ENCODE measurements around the gene GCLC.
"Not testable (repeated sequence)": the region's sequence is repeated elsewhere in the genome, so short reads cannot be mapped to it uniquely, and the experiment has no call there.

Gene GCLC

DNA sequence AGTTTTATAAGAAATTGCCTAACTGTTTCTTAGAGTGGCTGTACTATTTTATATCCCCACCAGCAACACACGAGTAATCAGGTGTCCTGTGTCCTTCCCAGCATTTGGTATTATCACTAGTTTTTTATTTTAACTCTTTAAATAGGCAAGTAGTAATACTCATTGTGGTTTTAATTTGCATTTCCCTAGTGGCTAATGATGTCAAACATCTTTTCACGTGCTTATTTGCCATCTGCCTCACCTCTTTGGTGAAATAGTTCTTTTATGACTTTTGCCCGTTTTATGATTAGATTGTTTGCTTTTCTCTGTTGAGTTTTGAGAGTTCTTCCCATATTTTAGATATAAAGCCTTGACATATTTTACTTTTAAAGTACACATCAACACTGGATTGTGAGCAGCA lies 57.8 kb downstream of the GCLC start:
- no peak for DNase-seq

- no peak for DNase-seq
Observed at GRCh38 chr6:53486679-53487078, 58.2 kb downstream of the GCLC start.

- no peak for DNase-seq
Observed at GRCh38 chr6:53484476-53485280, 60.2 kb downstream of the GCLC start.

- DNase-seq, result no peak
Observed at GRCh38 chr6:53483423-53484353, 61.2 kb downstream of the GCLC start.

GRCh38 chr6:53481323-53481722 lies 63.6 kb downstream of the GCLC start:
- DNase-seq, result no peak

GRCh38 chr6:53480774-53481173 lies 64.1 kb downstream of the GCLC start:
- not testable (repeated sequence) for DNase-seq

- no peak for DNase-seq
Observed at GRCh38 chr6:53479871-53480270, 65.0 kb downstream of the GCLC start.

DNA sequence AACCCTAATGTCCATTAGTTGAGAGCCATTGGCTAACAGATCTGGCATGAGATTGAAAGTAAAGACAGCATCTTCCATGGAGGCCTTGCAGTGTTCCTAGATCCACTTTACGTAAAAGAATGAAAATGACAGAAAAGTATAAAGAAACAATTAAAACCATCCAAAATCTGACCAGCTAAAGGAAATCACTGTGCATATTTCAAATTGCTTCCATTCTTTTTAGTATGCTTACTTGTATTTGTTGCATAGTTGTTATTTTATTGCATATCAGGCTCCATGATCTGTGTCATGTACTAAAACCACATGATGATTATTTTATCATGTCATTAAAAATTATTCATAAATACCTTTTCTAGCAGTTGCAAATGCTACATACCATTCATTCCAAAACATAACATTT lies 67.9 kb downstream of the GCLC start:
- DNase-seq, result no peak

GRCh38 chr6:53474010-53474409 lies 70.9 kb downstream of the GCLC start:
- DNase-seq, result no peak

DNA sequence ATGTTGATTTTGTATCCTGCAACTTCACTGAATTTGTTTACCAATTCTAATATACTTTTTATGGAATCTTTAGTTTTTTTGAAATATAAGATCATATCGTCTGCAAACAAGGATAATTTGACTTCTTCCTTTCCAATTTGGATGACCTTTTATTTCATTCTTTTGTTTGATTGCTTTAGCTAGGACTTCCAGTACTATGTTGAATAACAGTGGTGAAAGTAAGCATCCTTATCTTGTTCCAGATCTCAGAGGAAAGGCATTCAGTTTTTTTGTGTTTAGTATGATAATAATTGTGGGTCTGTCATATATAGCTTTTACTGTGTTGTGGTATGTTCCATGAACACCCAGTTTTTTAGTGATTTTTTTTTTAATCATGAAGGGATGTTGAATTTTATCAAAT lies 75.7 kb downstream of the GCLC start:
- DNase-seq, result no peak

DNA sequence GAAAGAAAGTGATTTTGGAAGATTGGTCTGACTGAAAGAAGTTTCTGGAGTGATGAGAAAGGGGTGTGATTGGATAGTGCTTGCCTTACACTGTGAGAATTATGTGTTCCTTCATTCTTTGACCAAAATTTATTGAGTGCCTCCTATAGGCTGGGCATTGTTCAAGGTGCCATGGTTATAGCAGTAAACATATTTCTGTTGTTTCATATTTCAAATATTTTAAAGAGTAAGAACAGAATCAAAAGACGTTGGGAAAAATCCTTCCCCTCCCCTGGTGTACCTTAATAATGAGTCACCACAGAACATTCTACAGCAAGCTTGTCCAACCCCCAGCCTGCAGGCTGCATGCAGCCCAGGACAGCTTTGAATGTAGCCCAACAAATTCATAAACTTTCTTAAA lies 78.6 kb downstream of the GCLC start:
- DNase-seq, result no peak

DNA sequence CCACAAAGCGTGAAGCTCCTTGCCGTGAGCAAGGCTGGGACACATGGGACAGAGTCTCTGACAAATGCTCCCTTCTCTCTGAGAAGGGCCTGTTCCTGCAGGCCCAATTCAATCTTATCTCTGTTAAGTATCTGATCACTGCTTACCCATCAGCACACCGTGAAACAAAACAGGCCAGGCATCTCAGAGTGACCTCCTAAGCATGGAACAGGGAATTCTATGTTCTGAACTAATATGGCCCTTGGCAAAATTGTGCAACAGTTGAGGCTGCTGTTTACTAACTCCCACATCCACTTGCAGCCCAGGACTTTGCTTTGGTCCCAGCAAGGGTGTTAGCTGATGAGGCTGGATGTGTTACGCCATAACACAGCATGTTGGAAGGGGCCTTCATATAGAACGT lies 79.2 kb downstream of the GCLC start:
- no peak for DNase-seq

DNA sequence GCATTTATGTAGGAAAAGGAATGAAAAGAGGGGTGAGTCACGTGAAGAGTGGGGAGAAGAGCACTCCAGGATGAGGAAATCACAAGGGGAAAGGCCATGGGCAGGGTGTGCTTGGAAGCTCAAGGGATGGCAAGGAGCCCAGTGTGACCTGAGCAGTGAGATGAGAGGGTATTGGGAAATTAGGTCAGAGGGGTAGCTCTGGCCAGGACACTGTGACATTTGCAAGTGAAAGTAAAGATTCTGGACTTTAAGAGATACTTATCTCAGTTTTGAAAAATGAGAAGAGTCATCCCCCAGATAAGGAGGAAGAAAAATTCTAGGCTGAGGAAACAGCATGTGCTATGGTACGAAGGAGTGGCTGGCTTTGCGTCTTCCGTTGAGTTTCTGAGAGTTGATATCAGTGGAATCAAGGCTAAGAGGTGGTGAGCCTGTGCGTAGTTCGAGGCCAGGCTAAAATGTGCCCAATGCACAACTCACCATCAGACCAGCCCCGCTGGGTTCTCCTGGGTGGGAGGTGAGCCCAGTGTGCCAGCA lies 79.9 kb downstream of the GCLC start:
- DNase-seq, result no peak

GRCh38 chr6:53464483-53464882 lies 80.4 kb downstream of the GCLC start:
- no peak for DNase-seq

DNA sequence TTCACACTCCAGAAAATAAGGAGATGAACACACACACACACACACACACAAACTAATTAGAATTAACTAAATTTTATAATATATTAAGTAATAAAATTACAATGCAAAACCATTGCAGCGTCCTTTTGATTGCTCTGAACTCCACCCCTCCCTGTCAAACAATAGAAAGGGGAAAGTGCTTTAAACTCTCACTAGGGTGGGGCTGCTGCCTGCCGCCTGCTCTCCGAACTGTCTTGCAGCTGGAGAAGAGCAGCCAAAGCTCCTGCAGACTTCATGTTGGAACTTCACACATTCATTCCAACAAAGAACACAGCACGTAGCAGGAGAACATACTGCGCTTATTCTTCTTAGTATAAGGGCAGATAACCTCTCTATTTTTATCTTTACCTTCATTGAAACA lies 83.2 kb downstream of the GCLC start:
- DNase-seq, result no peak

GRCh38 chr6:53461041-53461656 lies 83.8 kb downstream of the GCLC start:
- DNase-seq, result no peak

DNA sequence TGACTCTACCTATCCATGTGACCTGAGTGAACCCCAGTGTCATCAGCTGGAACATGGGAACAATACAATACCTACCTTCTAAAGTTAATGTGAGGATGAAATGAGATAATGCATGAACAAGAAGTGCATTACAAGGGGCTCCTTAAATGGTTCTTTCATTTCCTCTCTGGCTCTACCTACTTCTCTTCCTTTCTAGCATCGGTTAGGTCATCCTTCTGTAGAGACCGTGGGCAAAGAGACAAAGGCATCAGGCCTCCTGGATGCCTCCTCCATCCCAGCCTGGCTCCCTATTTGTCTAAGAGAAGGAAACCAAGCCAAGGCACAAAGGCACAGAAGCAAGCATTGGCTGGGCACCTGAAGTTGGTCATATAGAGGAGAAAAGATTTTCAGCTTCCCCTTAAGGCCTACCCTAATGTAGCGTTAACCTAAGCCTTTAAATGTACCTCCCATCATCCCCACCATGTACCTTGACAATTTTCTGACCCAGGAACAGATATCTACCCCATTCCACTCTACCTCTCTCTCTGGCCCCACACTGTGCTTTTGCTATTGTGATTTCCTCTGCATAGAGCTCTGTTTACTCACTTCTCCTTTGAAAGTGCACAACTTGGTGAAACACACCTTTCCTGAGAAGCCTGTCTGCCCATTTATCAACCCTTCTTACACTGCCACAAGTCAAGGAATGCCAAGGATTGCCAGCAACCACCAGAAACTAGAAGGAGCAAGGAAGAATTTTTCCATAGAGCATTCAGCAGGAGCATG lies 86.6 kb downstream of the GCLC start:
- DNase-seq, result no peak

- no peak for DNase-seq
Observed at GRCh38 chr6:53456809-53457208, 88.1 kb downstream of the GCLC start.

DNA sequence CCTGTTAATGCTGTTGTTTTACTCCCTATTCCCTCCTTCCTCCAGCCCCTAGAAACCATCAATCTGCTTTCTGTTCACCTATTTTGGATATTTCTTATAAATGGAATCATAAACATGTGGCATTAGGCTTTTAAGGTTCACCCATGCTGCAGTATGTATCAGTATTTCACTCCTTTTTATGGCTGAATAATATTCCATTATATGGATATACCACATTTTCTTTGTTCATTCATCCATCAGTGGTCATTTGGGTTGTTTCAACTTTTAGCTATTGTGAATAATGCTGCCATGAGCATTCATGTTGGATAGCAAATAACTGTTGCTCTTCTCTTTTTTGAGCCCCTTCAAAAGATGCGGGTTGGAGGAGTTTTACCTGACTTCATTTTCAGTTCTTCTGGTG lies 89.2 kb downstream of the GCLC start:
- DNase-seq, result no peak

- DNase-seq, result no peak
Observed at GRCh38 chr6:53451165-53451564, 93.7 kb downstream of the GCLC start.

- DNase-seq, result no peak
Observed at GRCh38 chr6:53447865-53448264, 97.0 kb downstream of the GCLC start.

Measured in activated gamma-delta T cell (primary cell).